ENCODE results near the gene LRP8. TPM values are rescaled to one million over a fixed set of nuclear protein-coding genes. Genes with fewer than 3 reads are reported as not detected.
A peak's percentile ranks its signal among the peaks of the same experiment; 100 is the strongest.

LRP8 gene
- total and polyA plus RNA-seq, 8 donors, result 6.8 to 36.6 (median 9.3) TPM

- ATAC-seq, result peak; percentile 99
These were observed 89.4 kb downstream of the LRP8 start, which contains the start of gene MAGOH for GRCh38 chr1:53238197-53239155. MAGOH (minus strand) TSS chr1:53238518; CDS start chr1:53238448, 70 bp downstream.

DNA sequence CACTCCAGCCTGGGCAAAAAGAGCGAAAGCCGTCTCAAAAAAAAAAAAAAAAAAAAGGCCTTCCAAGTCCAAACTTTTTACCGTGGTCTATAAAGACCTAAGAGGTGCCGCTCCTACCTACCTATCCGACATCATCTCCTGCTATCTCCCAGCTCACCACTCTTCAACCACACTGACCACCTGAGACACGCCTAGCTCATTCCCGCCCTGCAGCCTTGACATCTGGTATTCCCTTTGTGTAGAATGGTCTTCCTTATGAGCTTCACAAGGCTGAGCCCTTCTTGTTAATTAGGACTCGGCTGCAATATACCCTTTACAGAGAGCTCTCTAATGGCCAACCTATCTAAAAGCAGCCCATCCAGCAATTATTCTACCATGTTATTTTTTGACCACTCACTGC, 90.2 kb downstream of the LRP8 start:
- H3K36me3 ChIP-seq, result peaks cover 4 to 38% of the 10 kb centered on the region in 2 donors
- no peaks in the 10 kb centered on the region for H3K9me3 ChIP-seq
- peak overlapping the region in 1 of 2 donors; percentile 80 for H3K27ac ChIP-seq
- H3K4me1 ChIP-seq, result peaks cover 10 to 31% of the 10 kb centered on the region in 2 donors
- H3K4me3 ChIP-seq, result peak overlapping the region; percentile 82 to 96
- no peak for DNase-seq
- H3K27me3 ChIP-seq, result no peaks in the 10 kb centered on the region
- ATAC-seq, result no peak
- TF ChIP-seq, protein P1, sequence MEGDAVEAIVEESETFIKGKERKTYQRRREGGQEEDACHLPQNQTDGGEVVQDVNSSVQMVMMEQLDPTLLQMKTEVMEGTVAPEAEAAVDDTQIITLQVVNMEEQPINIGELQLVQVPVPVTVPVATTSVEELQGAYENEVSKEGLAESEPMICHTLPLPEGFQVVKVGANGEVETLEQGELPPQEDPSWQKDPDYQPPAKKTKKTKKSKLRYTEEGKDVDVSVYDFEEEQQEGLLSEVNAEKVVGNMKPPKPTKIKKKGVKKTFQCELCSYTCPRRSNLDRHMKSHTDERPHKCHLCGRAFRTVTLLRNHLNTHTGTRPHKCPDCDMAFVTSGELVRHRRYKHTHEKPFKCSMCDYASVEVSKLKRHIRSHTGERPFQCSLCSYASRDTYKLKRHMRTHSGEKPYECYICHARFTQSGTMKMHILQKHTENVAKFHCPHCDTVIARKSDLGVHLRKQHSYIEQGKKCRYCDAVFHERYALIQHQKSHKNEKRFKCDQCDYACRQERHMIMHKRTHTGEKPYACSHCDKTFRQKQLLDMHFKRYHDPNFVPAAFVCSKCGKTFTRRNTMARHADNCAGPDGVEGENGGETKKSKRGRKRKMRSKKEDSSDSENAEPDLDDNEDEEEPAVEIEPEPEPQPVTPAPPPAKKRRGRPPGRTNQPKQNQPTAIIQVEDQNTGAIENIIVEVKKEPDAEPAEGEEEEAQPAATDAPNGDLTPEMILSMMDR (IDR thresholded peaks at IDR 0.05), result no peak
- intact Hi-C loops (cut with DNase I), result no loop called here

More at GRCh38 chr1:53238197-53239155, 89.4 kb downstream of the LRP8 start, which contains the start of gene MAGOH:
- peak; percentile 91 to 98 (median 96) for DNase-seq
- peak within 1 kb of the TSS; percentile 82 to 96 for H3K4me3 ChIP-seq
- peak within 1 kb of the TSS; percentile 36 to 80 for H3K27ac ChIP-seq
- TF ChIP-seq, protein P1 (IDR thresholded peaks at IDR 0.05), result no peak
- H3K9me3 ChIP-seq, result no peaks in the 10 kb centered on the region
- peaks cover 10 to 31% of the 10 kb centered on the region in 2 donors for H3K4me1 ChIP-seq
- intact Hi-C loops (cut with DNase I), result no loop called here
- H3K36me3 ChIP-seq, result peaks cover 4 to 29% of the 10 kb centered on the region in 2 donors
- H3K27me3 ChIP-seq, result no peaks in the 10 kb centered on the region

DNA sequence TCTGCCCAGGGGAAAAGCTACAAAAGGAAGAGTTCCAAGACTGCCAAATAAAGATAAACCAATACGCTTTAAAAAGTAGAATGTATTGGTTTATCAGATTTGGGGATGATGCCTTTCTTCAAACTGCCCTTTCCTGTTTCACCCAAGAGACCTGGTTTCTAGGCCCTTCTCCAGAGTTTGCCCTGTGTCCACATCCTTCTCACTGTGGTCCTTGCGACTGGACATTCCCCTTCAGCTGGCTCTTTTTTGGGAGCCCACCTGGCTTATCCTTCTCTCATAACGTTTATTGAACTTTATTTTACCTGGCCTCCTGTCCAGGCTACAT, 106.9 kb downstream of the LRP8 start:
- H3K4me3 ChIP-seq, result peak overlapping the region; percentile 80 to 86
- H3K9me3 ChIP-seq, result no peaks in the 10 kb centered on the region
- no peak for DNase-seq
- peaks cover 0 to 24% of the 10 kb centered on the region in 2 donors for H3K36me3 ChIP-seq
- H3K27ac ChIP-seq, result peak overlapping the region; percentile 93 to 96
- H3K4me1 ChIP-seq, result peaks cover 4 to 25% of the 10 kb centered on the region in 2 donors
- intact Hi-C loops (cut with DNase I), result no loop called here
- no peaks in the 10 kb centered on the region for H3K27me3 ChIP-seq
- no peak for ATAC-seq
- TF ChIP-seq, protein P1 (IDR thresholded peaks at IDR 0.05), result no peak

- TF ChIP-seq, protein P1 (IDR thresholded peaks at IDR 0.05), result no peak
- H3K36me3 ChIP-seq, result peaks cover 0 to 23% of the 10 kb centered on the region in 2 donors
- H3K9me3 ChIP-seq, result no peaks in the 10 kb centered on the region
- peak within 1 kb of the TSS; percentile 93 to 96 for H3K27ac ChIP-seq
- peaks cover 4 to 25% of the 10 kb centered on the region in 2 donors for H3K4me1 ChIP-seq
- H3K27me3 ChIP-seq, result no peaks in the 10 kb centered on the region
- peak; percentile 93 to 99 (median 94) for DNase-seq
- ATAC-seq, result peak; percentile 99
- intact Hi-C loops (cut with DNase I), result no loop called here
- peak within 1 kb of the TSS; percentile 80 to 86 for H3K4me3 ChIP-seq
These were observed 107.5 kb downstream of the LRP8 start, which contains the start of gene CZIB for GRCh38 chr1:53220171-53220961. CZIB (minus strand) TSS chr1:53220634; CDS start chr1:53220575, 59 bp downstream.
